OCI-LY1 (cell line): Measurements from ENCODE around the gene NOX5.

ENCODE experiments used
- H2AFZ ChIP-seq: fragments of 200-600 bp; sonication (generic), shearing (Covaris generic); 2 replicates; pipeline ENCODE4 v1.6.0; 2014; ENCODE audit warnings: antibody characterized with exemption, mild to moderate bottlenecking, low read length
- H3F3A ChIP-seq: fragments of 200-600 bp; sonication (generic), shearing (Covaris generic); 2 replicates; pipeline ENCODE4 v1.6.0; 2014; ENCODE audit warnings: mild to moderate bottlenecking, antibody characterized with exemption, low read length, moderate library complexity; ENCODE audit not compliant: insufficient read depth
- H3K27ac ChIP-seq: fragments of 200-600 bp; sonication (generic); 2 replicates; pipeline ENCODE4 v1.5.1; 2014; ENCODE audit warnings: low read length, mixed run types, mild to moderate bottlenecking, low read depth; ENCODE audit not compliant: poor library complexity, severe bottlenecking
- H3K27me3 ChIP-seq: fragments of 200-600 bp; sonication (generic); 2 replicates; pipeline ENCODE4 v1.6.0; 2014; ENCODE audit warnings: antibody characterized with exemption, mild to moderate bottlenecking, low read length, moderate library complexity; ENCODE audit not compliant: insufficient read depth
- H3K36me3 ChIP-seq: fragments of 200-600 bp; sonication (generic); 2 replicates; pipeline ENCODE4 v1.6.1; 2014; ENCODE audit warnings: mild to moderate bottlenecking, antibody characterized with exemption, low read length, moderate library complexity, mixed read lengths; ENCODE audit not compliant: insufficient read depth
- H3K4me1 ChIP-seq: fragments of 200-600 bp; sonication (generic); 2 replicates; pipeline ENCODE4 v1.5.1; 2014; ENCODE audit warnings: mild to moderate bottlenecking, low read length, moderate library complexity; ENCODE audit not compliant: insufficient read depth, severe bottlenecking
- H3K4me2 ChIP-seq: fragments of 200-600 bp; sonication (generic), shearing (Covaris generic); 2 replicates; pipeline ENCODE4 v1.6.1; 2014; ENCODE audit warnings: low read length
- H3K4me3 ChIP-seq: fragments of 200-600 bp; sonication (generic); 2 replicates; pipeline ENCODE4 v1.5.1; 2014; ENCODE audit warnings: low read length, low read depth, mild to moderate bottlenecking, mixed read lengths; ENCODE audit not compliant: poor library complexity, severe bottlenecking
- H3K79me2 ChIP-seq: fragments of 200-600 bp; shearing (Covaris generic); 2 replicates; pipeline ENCODE4 v1.6.1; 2016; ENCODE audit warnings: mixed run types, low read length, mixed read lengths; ENCODE audit not compliant: insufficient read depth
- H3K9ac ChIP-seq: fragments of 200-600 bp; sonication (generic), shearing (Covaris generic); 2 replicates; pipeline ENCODE4 v1.6.1; 2014; ENCODE audit warnings: mild to moderate bottlenecking, low read length, mixed read lengths
- H3K9me2 ChIP-seq: fragments of 200-600 bp; sonication (generic), shearing (Covaris generic); 2 replicates; pipeline ENCODE4 v1.6.1; 2014; ENCODE audit warnings: low read depth, mild to moderate bottlenecking, low read length, mixed read lengths
- H3K9me3 ChIP-seq: fragments of 200-600 bp; shearing (Covaris generic); 2 replicates; pipeline ENCODE4 v1.6.1; 2014; ENCODE audit warnings: low read length, mixed read lengths
- H4K20me1 ChIP-seq: fragments of 200-600 bp; sonication (generic), shearing (Covaris generic); 2 replicates; pipeline ENCODE4 v1.6.0; 2016; ENCODE audit warnings: mild to moderate bottlenecking, low read length; ENCODE audit not compliant: insufficient read depth
- CTCF ChIP-seq: fragments of 200-600 bp; sonication (generic), shearing (Covaris generic); IDR thresholded peaks from 2 replicates; pipeline ENCODE4 v1.5.1; 2017; ENCODE audit warnings: mild to moderate bottlenecking, antibody characterized with exemption, low read length, moderate library complexity, mixed read lengths
- EZH2 ChIP-seq: fragments of 200-600 bp; sonication (generic), shearing (Covaris generic); IDR thresholded peaks from 2 replicates; pipeline ENCODE4 v1.8.0; 2017; ENCODE audit warnings: borderline replicate concordance, mixed run types, mild to moderate bottlenecking, antibody characterized with exemption, low read length, moderate library complexity, mixed read lengths

NOX5 gene

GRCh38 chr15:69092159-69092558, 77.7 kb downstream of the NOX5 start:
- no peak overlapping the region for H3K4me3 ChIP-seq
- TF ChIP-seq CTCF = no peak
- H3F3A ChIP-seq = no peaks in the 10 kb centered on the region
- no peaks in the 10 kb centered on the region for H3K4me1 ChIP-seq
- no peaks in the 10 kb centered on the region for H3K36me3 ChIP-seq
- H3K79me2 ChIP-seq = no peaks in the 10 kb centered on the region
- H3K27me3 ChIP-seq = no peaks in the 10 kb centered on the region; the same call in 1 of the 2 replicates
- no peak overlapping the region for H2AFZ ChIP-seq
- no peak overlapping the region for H3K27ac ChIP-seq
- no peaks in the 10 kb centered on the region for H3K9me3 ChIP-seq
- no peaks in the 10 kb centered on the region for H3K9me2 ChIP-seq
- H4K20me1 ChIP-seq = no peaks in the 10 kb centered on the region
- no peak overlapping the region for H3K9ac ChIP-seq
- H3K4me2 ChIP-seq = no peak overlapping the region

GRCh38 chr15:69093127-69093526, 78.6 kb downstream of the NOX5 start:
- Histone ChIP-seq H3K4me1 (no peaks in the 10 kb centered on the region), H3F3A (no peaks in the 10 kb centered on the region), H3K27me3 (no peaks in the 10 kb centered on the region; the same call in 1 of the 2 replicates), H3K27ac (no peak overlapping the region), H2AFZ (no peak overlapping the region), H3K9me2 (no peaks in the 10 kb centered on the region), H3K36me3 (no peaks in the 10 kb centered on the region), H3K9me3 (no peaks in the 10 kb centered on the region), H3K79me2 (no peaks in the 10 kb centered on the region), H3K4me2 (no peak overlapping the region), H3K9ac (no peak overlapping the region), H3K4me3 (no peak overlapping the region), H4K20me1 (no peaks in the 10 kb centered on the region)
- TF ChIP-seq CTCF (no peak), EZH2 (no peak)

- TF ChIP-seq EZH2 = no peak
- no peak for TF ChIP-seq CTCF
- Histone ChIP-seq H2AFZ (no peak overlapping the region), H3K9ac (no peak overlapping the region)
Measured at GRCh38 chr15:69093614-69094013, 79.1 kb downstream of the NOX5 start.

More at GRCh38 chr15:69093614-69094013, 79.1 kb downstream of the NOX5 start:
- H3K36me3 ChIP-seq = no peaks in the 10 kb centered on the region
- H3K9me2 ChIP-seq = no peaks in the 10 kb centered on the region
- no peak overlapping the region for H3K27ac ChIP-seq
- no peak overlapping the region for H3K4me3 ChIP-seq
- no peaks in the 10 kb centered on the region for H3K9me3 ChIP-seq
- no peaks in the 10 kb centered on the region for H3K79me2 ChIP-seq
- H3K4me1 ChIP-seq = no peaks in the 10 kb centered on the region
- H3F3A ChIP-seq = no peaks in the 10 kb centered on the region
- H4K20me1 ChIP-seq = no peaks in the 10 kb centered on the region
- no peaks in the 10 kb centered on the region for H3K27me3 ChIP-seq
- no peak overlapping the region for H3K4me2 ChIP-seq
